Activated CD4-positive, alpha-beta memory T cell treated with anti-CD3 and anti-CD28 coated beads for 36 hours (primary cell): ENCODE data around the gene LPCAT1. TPM values are rescaled to one million over a fixed set of nuclear protein-coding genes. Genes with fewer than 3 reads are reported as not detected.
"Not testable (repeated sequence)": the region's sequence is repeated elsewhere in the genome, so short reads cannot be mapped to it uniquely, and the experiment has no call there.

Experiments
- CTCF ChIA-PET: fragments of 350-600 bp; sonication (Branson Sonifier 250); formaldehyde crosslinking; loops from one replicate; lab custom pipeline; 2021; ENCODE audit warnings: antibody characterized with exemption, inconsistent platforms; lab: Charles Lee
- POLR2A ChIA-PET: fragments of 350-600 bp; sonication (Branson Sonifier 250); formaldehyde crosslinking; loops from one replicate; lab custom pipeline; 2021; ENCODE audit warnings: antibody characterized with exemption; lab: Charles Lee
- DNase-seq: peaks from one replicate; pipeline ENCODE4 v3.0.0-alpha.2; 2020
- H3K27ac Mint-ChIP-seq: one replicate; pipeline ENCODE4 v1.8.0; 2021; ENCODE audit warnings: mixed read lengths
- H3K27me3 Mint-ChIP-seq: one replicate; pipeline ENCODE4 v1.8.0; 2021; ENCODE audit warnings: mixed read lengths
- H3K36me3 Mint-ChIP-seq: one replicate; pipeline ENCODE4 v1.8.0; 2021; ENCODE audit warnings: mixed read lengths
- H3K4me1 Mint-ChIP-seq: one replicate; pipeline ENCODE4 v1.8.0; 2021; ENCODE audit warnings: low read depth, mixed read lengths
- H3K4me3 Mint-ChIP-seq: one replicate; pipeline ENCODE4 v1.8.0; 2021; ENCODE audit warnings: mild to moderate bottlenecking, mixed read lengths
- H3K9me3 Mint-ChIP-seq: one replicate; pipeline ENCODE4 v1.8.0; 2021; ENCODE audit warnings: mixed read lengths
- intact Hi-C: fragments of 100-400 bp; cut with micrococcal nuclease; formaldehyde crosslinking; loops from one replicate; pipeline ENCODE4 v1.15.1; 2023
- total RNA-seq, 2 experiments: library from RNA; stranded (reverse); gene quantifications; one replicate each; pipeline ENCODE4 v1.2.3, GENCODE V29; 2021

LPCAT1 gene
- total RNA-seq, 2 experiments from 2014 or later, result 48.4 to 51.4 TPM

GRCh38 chr5:1543398-1544293, 19.9 kb upstream of the LPCAT1 start:
- CTCF ChIA-PET, result no interaction called here
- intact Hi-C loops, result no loop called here
- Mint-ChIP-seq H3K4me1 (no peaks in the 10 kb centered on the region), H3K27ac (no peak overlapping the region), H3K27me3 (no peaks in the 10 kb centered on the region), H3K4me3 (no peak overlapping the region), H3K36me3 (no peaks in the 10 kb centered on the region), H3K9me3 (no peaks in the 10 kb centered on the region)
- DNase-seq, result no peak
- POLR2A ChIA-PET, result no interaction called here

GRCh38 chr5:1542781-1543180, 19.0 kb upstream of the LPCAT1 start:
- intact Hi-C loops, result no loop called here
- H3K4me3 Mint-ChIP-seq, result no peak overlapping the region
- H3K36me3 Mint-ChIP-seq, result no peaks in the 10 kb centered on the region
- H3K27ac Mint-ChIP-seq, result no peak overlapping the region
- H3K27me3 Mint-ChIP-seq, result no peaks in the 10 kb centered on the region
- POLR2A ChIA-PET, result no interaction called here
- CTCF ChIA-PET, result no interaction called here
- no peaks in the 10 kb centered on the region for H3K4me1 Mint-ChIP-seq
- DNase-seq, result no peak
- no peaks in the 10 kb centered on the region for H3K9me3 Mint-ChIP-seq

- intact Hi-C loops, result no loop called here
- Mint-ChIP-seq H3K4me1 (peaks cover 6% of the 10 kb centered on the region), H3K27me3 (no peaks in the 10 kb centered on the region), H3K36me3 (no peaks in the 10 kb centered on the region), H3K27ac (no peak overlapping the region), H3K4me3 (no peak overlapping the region), H3K9me3 (no peaks in the 10 kb centered on the region)
- CTCF ChIA-PET, result no interaction called here
- POLR2A ChIA-PET, result no interaction called here
- DNase-seq, result no peak
These were observed 18.1 kb upstream of the LPCAT1 start for GRCh38 chr5:1541702-1542400.

GRCh38 chr5:1540831-1541701, 17.3 kb upstream of the LPCAT1 start:
- Mint-ChIP-seq H3K36me3 (no peaks in the 10 kb centered on the region), H3K27me3 (no peaks in the 10 kb centered on the region), H3K9me3 (no peaks in the 10 kb centered on the region), H3K4me3 (no peak overlapping the region), H3K4me1 (peaks cover 14% of the 10 kb centered on the region), H3K27ac (no peak overlapping the region)
- ChIA-PET CTCF (no interaction called here), POLR2A (no interaction called here)
- intact Hi-C loops, result no loop called here
- DNase-seq, result no peak

- H3K27ac Mint-ChIP-seq, result no peak overlapping the region
- DNase-seq, result no peak
- POLR2A ChIA-PET, result no interaction called here
- intact Hi-C loops, result no loop called here
- H3K9me3 Mint-ChIP-seq, result no peaks in the 10 kb centered on the region
- CTCF ChIA-PET, result no interaction called here
- no peaks in the 10 kb centered on the region for H3K27me3 Mint-ChIP-seq
- no peak overlapping the region for H3K4me3 Mint-ChIP-seq
- H3K36me3 Mint-ChIP-seq, result no peaks in the 10 kb centered on the region
- H3K4me1 Mint-ChIP-seq, result peaks cover 21% of the 10 kb centered on the region
These were observed 16.4 kb upstream of the LPCAT1 start for GRCh38 chr5:1540166-1540565.

- H3K27ac Mint-ChIP-seq, POLR2A ChIA-PET, CTCF ChIA-PET, H3K27me3 Mint-ChIP-seq, H3K36me3 Mint-ChIP-seq, H3K4me3 Mint-ChIP-seq, DNase-seq, H3K9me3 Mint-ChIP-seq: not testable (repeated sequence)
- intact Hi-C loops, result loop anchor here (10.0 kb wide), 2 partner anchors 55 to 155 kb away; no protein-coding TSS in a partner anchor
- H3K4me1 Mint-ChIP-seq, result peaks cover 21% of the 10 kb centered on the region
These were observed 15.8 kb upstream of the LPCAT1 start for GRCh38 chr5:1539393-1540161.

GRCh38 chr5:1538741-1539392, 15.1 kb upstream of the LPCAT1 start:
- Mint-ChIP-seq H3K27ac (no peak overlapping the region), H3K36me3 (no peaks in the 10 kb centered on the region), H3K9me3 (no peaks in the 10 kb centered on the region), H3K4me1 (peaks cover 21% of the 10 kb centered on the region), H3K27me3 (no peaks in the 10 kb centered on the region), H3K4me3 (no peak overlapping the region)
- no peak for DNase-seq
- CTCF ChIA-PET, result no interaction called here
- intact Hi-C loops, result loop anchor here (10.0 kb wide), 2 partner anchors 56 to 154 kb away; no protein-coding TSS in a partner anchor
- POLR2A ChIA-PET, result no interaction called here

GRCh38 chr5:1538276-1538675, 14.5 kb upstream of the LPCAT1 start:
- H3K36me3 Mint-ChIP-seq, result no peaks in the 10 kb centered on the region
- no peak for DNase-seq
- H3K27ac Mint-ChIP-seq, result no peak overlapping the region
- H3K4me3 Mint-ChIP-seq, result no peak overlapping the region
- intact Hi-C loops, result loop anchor here (10.0 kb wide), 2 partner anchors 57 to 153 kb away; no protein-coding TSS in a partner anchor
- H3K27me3 Mint-ChIP-seq, result no peaks in the 10 kb centered on the region
- H3K9me3 Mint-ChIP-seq, result no peaks in the 10 kb centered on the region
- peaks cover 21% of the 10 kb centered on the region for H3K4me1 Mint-ChIP-seq
- CTCF ChIA-PET, result no interaction called here
- POLR2A ChIA-PET, result no interaction called here

GRCh38 chr5:1537603-1538154, 13.9 kb upstream of the LPCAT1 start:
- H3K27me3 Mint-ChIP-seq, result no peaks in the 10 kb centered on the region
- ChIA-PET CTCF (no interaction called here), POLR2A (no interaction called here)
- H3K9me3 Mint-ChIP-seq, result no peaks in the 10 kb centered on the region
- intact Hi-C loops, result loop anchor here (2.0 to 10.0 kb wide), 3 partner anchors 57 to 153 kb away; no protein-coding TSS in a partner anchor
- no peak for DNase-seq
- H3K27ac Mint-ChIP-seq, result no peak overlapping the region
- H3K4me3 Mint-ChIP-seq, result no peak overlapping the region
- H3K4me1 Mint-ChIP-seq, result peaks cover 21% of the 10 kb centered on the region
- H3K36me3 Mint-ChIP-seq, result no peaks in the 10 kb centered on the region

- intact Hi-C loops, result loop anchor here (1.0 to 10.0 kb wide), 5 partner anchors 13 to 152 kb away; no protein-coding TSS in a partner anchor
- no peaks in the 10 kb centered on the region for H3K9me3 Mint-ChIP-seq
- peak overlapping the region; percentile 71 for H3K4me3 Mint-ChIP-seq
- no peaks in the 10 kb centered on the region for H3K27me3 Mint-ChIP-seq
- H3K27ac Mint-ChIP-seq, result peak overlapping the region; percentile 78
- no peak for DNase-seq
- peaks cover 21% of the 10 kb centered on the region for H3K4me1 Mint-ChIP-seq
- POLR2A ChIA-PET, result interaction anchor here (0.5 to 1.2 kb wide), 3 partner anchors 13 to 116 kb away, joined by 3 to 8 read pairs (median 4); partner anchors contain the start of gene LPCAT1
- H3K36me3 Mint-ChIP-seq, result no peaks in the 10 kb centered on the region
- CTCF ChIA-PET, result interaction anchor here (0.5 to 1.7 kb wide), 4 partner anchors 13 to 108 kb away, joined by 3 to 5 read pairs (median 4); partner anchors contain the start of gene LPCAT1
These were observed 13.3 kb upstream of the LPCAT1 start for GRCh38 chr5:1536871-1537602.
